GM12874 (cell line): ENCODE results near the gene FLII.

Experiments used
- CTCF ChIP-seq: IDR thresholded peaks from 2 replicates; pipeline ENCODE4 v1.5.1; 2011; ENCODE audit warnings: low read depth, mild to moderate bottlenecking, control low read depth, low read length, moderate library complexity; ENCODE audit not compliant: insufficient read depth

FLII gene

GRCh38 chr17:18278867-18279266, 20.3 kb upstream of the FLII start:
- no peak for TF ChIP-seq CTCF

GRCh38 chr17:18277076-18277475, 18.5 kb upstream of the FLII start:
- TF ChIP-seq CTCF: no peak

GRCh38 chr17:18270046-18270931, 11.8 kb upstream of the FLII start:
- no peak for TF ChIP-seq CTCF

GRCh38 chr17:18267927-18268711, 9.6 kb upstream of the FLII start:
- no peak for TF ChIP-seq CTCF

- TF ChIP-seq CTCF: no peak
These were observed 8.8 kb upstream of the FLII start for GRCh38 chr17:18267366-18267765.

- no peak for TF ChIP-seq CTCF
These were observed 5.5 kb upstream of the FLII start for GRCh38 chr17:18263885-18264682.

- TF ChIP-seq CTCF: no peak
These were observed 4.1 kb upstream of the FLII start for GRCh38 chr17:18262641-18263040.
